Left hindlimb (tissue), 1 donor: ENCODE measurements around the gene HES5.

ENCODE experiments used
- DNase-seq: peaks from one replicate; pipeline ENCODE4 v3.0.0-alpha.2; 2018

The HES5 gene

GRCh38 chr1:2530513-2531361 is 674 bp upstream of the HES5 start:
- no peak for DNase-seq

- DNase-seq, result no peak
Measured at GRCh38 chr1:2528966-2529783, 888 bp downstream of the HES5 start.

GRCh38 chr1:2528611-2528965 is 1.5 kb downstream of the HES5 start:
- DNase-seq, result no peak

GRCh38 chr1:2528016-2528415 is 2.0 kb downstream of the HES5 start:
- DNase-seq, result no peak

GRCh38 chr1:2527556-2527860 is 2.6 kb downstream of the HES5 start:
- no peak for DNase-seq

GRCh38 chr1:2526824-2527555 is 3.1 kb downstream of the HES5 start:
- DNase-seq, result no peak

- DNase-seq, result peak; percentile 93
Measured at GRCh38 chr1:2525920-2526823, 3.9 kb downstream of the HES5 start, which contains the start of gene PANK4. TSS of gene PANK4 (minus strand) at chr1:2526596. CDS start at chr1:2526587, 9 bp downstream.

- no peak for DNase-seq
Measured at GRCh38 chr1:2525572-2525919, 4.5 kb downstream of the HES5 start.

- no peak for DNase-seq
Measured at GRCh38 chr1:2523891-2524609, 6.0 kb downstream of the HES5 start.

- DNase-seq, result no peak
Measured at GRCh38 chr1:2523191-2523890, 6.7 kb downstream of the HES5 start.

GRCh38 chr1:2522230-2522629 is 7.8 kb downstream of the HES5 start:
- no peak for DNase-seq

GRCh38 chr1:2520806-2521205 is 9.3 kb downstream of the HES5 start:
- no peak for DNase-seq

GRCh38 chr1:2520206-2520605 is 9.9 kb downstream of the HES5 start:
- DNase-seq, result no peak

- DNase-seq, result no peak
Measured at GRCh38 chr1:2519729-2520128, 10.3 kb downstream of the HES5 start.

GRCh38 chr1:2519029-2519685 is 10.9 kb downstream of the HES5 start:
- DNase-seq, result no peak

- DNase-seq, result no peak
Measured at GRCh38 chr1:2518528-2518927, 11.5 kb downstream of the HES5 start.

GRCh38 chr1:2517966-2518365 is 12.1 kb downstream of the HES5 start:
- DNase-seq, result no peak

- DNase-seq, result no peak
Measured at GRCh38 chr1:2516946-2517345, 13.1 kb downstream of the HES5 start.

GRCh38 chr1:2516124-2516523 is 13.9 kb downstream of the HES5 start:
- DNase-seq, result no peak

- DNase-seq, result no peak
Measured at GRCh38 chr1:2515763-2516080, 14.3 kb downstream of the HES5 start.
